K562 (cell line): ENCODE data around the gene NRXN3. TPM values are rescaled to one million over a fixed set of nuclear protein-coding genes. Genes with fewer than 3 reads are reported as not detected.

Experiments used
- ATAC-seq: fragments of 200-7000 bp; cut with Tn5 transposase; 3 replicates; pipeline ENCODE4 v1.9.1; 2020; ENCODE audit warnings: moderate library complexity
- BruUV-seq: library from RNA; stranded (reverse); fragments of 400-500 nt; replicated peaks from 2 replicates; lab custom pipeline; 2021; lab: Mats Ljungman, UMichigan
- CTCF ChIA-PET: fragments of 300-600 bp; formaldehyde crosslinking; extraction: SDS; loops from one replicate; lab custom pipeline; 2021; ENCODE audit warnings: low intra/inter-chr PET ratio; lab: Yijun Ruan, JAX
- POLR2A ChIA-PET: fragments of 300-600, 350-650 bp; sonication (Branson Sonifier 250); formaldehyde crosslinking; extraction: SDS; loops from one replicate; lab custom pipeline; 2021; ENCODE audit warnings: antibody characterized with exemption, inconsistent platforms; lab: Yijun Ruan, JAX
- DNase-seq, 4 experiments: peaks; one replicate each; pipeline versions ENCODE4 v3.0.0 to v3.0.0-alpha.2; 2011 to 2018; ENCODE audit warnings: low spot score in 3 of 4, mixed read lengths in 3 of 4; ENCODE audit errors: extremely low read depth in 1 of 4
- FAIRE-seq: peaks from 2 replicates; lab custom pipeline; 2011; peaks lifted over from hg19 to GRCh38; lab: Jason Lieb, UNC
- H2AFZ ChIP-seq: 2 replicates; pipeline ENCODE4 v1.6.0; 2011; ENCODE audit warnings: low read depth, low read length, control low read depth, inconsistent platforms
- H3K27ac ChIP-seq: fragments of 200-600 bp; 3 replicates; pipeline ENCODE4 v1.8.0; 2011; ENCODE audit warnings: low read depth, mild to moderate bottlenecking, control low read depth, inconsistent platforms, low read length, moderate library complexity, mixed read lengths; ENCODE audit errors: extremely low read depth
- H3K27me3 ChIP-seq, 2 experiments: fragments of 300-600 bp in 1 of 2; 2 replicates in 1 of 2; 3 replicates in 1 of 2; pipeline versions ENCODE4 v1.6.0 to v1.8.0; 2011; ENCODE audit warnings: inconsistent platforms in 2 of 2, low read length in 2 of 2, mild to moderate bottlenecking in 1 of 2, mixed read lengths in 1 of 2, moderate library complexity in 1 of 2; ENCODE audit not compliant: control insufficient read depth in 2 of 2, insufficient read depth in 2 of 2
- H3K36me3 ChIP-seq: fragments of 300-600 bp; 3 replicates; pipeline ENCODE4 v1.8.0; 2011; ENCODE audit warnings: mild to moderate bottlenecking, low read length, inconsistent platforms; ENCODE audit not compliant: control insufficient read depth, insufficient read depth
- H3K4me1 ChIP-seq, 2 experiments: fragments of 200-600 bp in 1 of 2; replicated peaks in 1 of 2; 2 replicates in 1 of 2; 3 replicates in 1 of 2; pipeline versions ENCODE4 v1.5.1 to v1.8.0; 2011; ENCODE audit warnings: inconsistent platforms in 2 of 2, low read length in 2 of 2, mild to moderate bottlenecking in 1 of 2, mixed read lengths in 1 of 2, moderate library complexity in 1 of 2; ENCODE audit not compliant: control insufficient read depth in 2 of 2, insufficient read depth in 2 of 2
- H3K4me2 ChIP-seq: 2 replicates; pipeline ENCODE4 v1.6.1; 2011; ENCODE audit warnings: low read length, control low read depth, inconsistent platforms, mixed read lengths; ENCODE audit not compliant: insufficient read depth
- H3K4me3 ChIP-seq: fragments of 200-600 bp; sonication (generic), shearing (Covaris generic); 2 replicates; pipeline ENCODE4 v1.5.1; 2016; ENCODE audit warnings: control low read depth, inconsistent platforms
- H3K79me2 ChIP-seq: fragments of 200-600 bp; 3 replicates; pipeline ENCODE4 v1.8.0; 2011; ENCODE audit warnings: low read length, inconsistent platforms; ENCODE audit not compliant: control insufficient read depth, insufficient read depth
- H3K9ac ChIP-seq, 2 experiments: 2 replicates each; pipeline versions ENCODE4 v1.6.0 to v1.6.1; 2011; ENCODE audit warnings: low read depth in 2 of 2, low read length in 2 of 2, control low read depth in 1 of 2, inconsistent platforms in 1 of 2, mild to moderate bottlenecking in 1 of 2, mixed read lengths in 1 of 2; ENCODE audit not compliant: insufficient read depth in 1 of 2
- H3K9me1 ChIP-seq: one replicate; pipeline ENCODE4 v1.6.0; 2011; ENCODE audit warnings: inconsistent platforms, mild to moderate bottlenecking, low read length, moderate library complexity; ENCODE audit not compliant: control insufficient read depth, insufficient read depth
- H3K9me3 ChIP-seq: replicated peaks from 2 replicates; pipeline ENCODE4 v1.5.1; 2011; ENCODE audit warnings: low read depth, low read length, inconsistent platforms; ENCODE audit not compliant: control insufficient read depth, insufficient read depth
- H4K20me1 ChIP-seq: replicated peaks from 2 replicates; pipeline ENCODE4 v1.6.1; 2011; ENCODE audit warnings: low read length, inconsistent platforms, mixed read lengths; ENCODE audit not compliant: control insufficient read depth, insufficient read depth
- CREB1 ChIP-seq, 2 experiments: sonication (generic) in 1 of 2; formaldehyde crosslinking in 1 of 2; IDR thresholded peaks; 2 replicates each; pipeline versions ENCODE4 v1.6.1 to v1.8.0; 2012 to 2022; ENCODE audit warnings: inconsistent platforms in 1 of 2, mild to moderate bottlenecking in 1 of 2, missing genetic modification reagents in 1 of 2, moderate library complexity in 1 of 2
- DNMT1 ChIP-seq: fragments of 450-650 bp; IDR thresholded peaks from 2 replicates; pipeline ENCODE4 v1.6.1; 2016; ENCODE audit warnings: antibody characterized with exemption, mild to moderate bottlenecking
- HNRNPLL ChIP-seq: fragments of 200-400 bp; formaldehyde crosslinking; IDR thresholded peaks from 2 replicates; pipeline ENCODE4 v1.6.1; 2017; ENCODE audit warnings: low read length, low read depth, mild to moderate bottlenecking; ENCODE audit not compliant: poor library complexity, severe bottlenecking
- NR2C1 ChIP-seq, 2 experiments: fragments of 450-650 bp; IDR thresholded peaks; 2 replicates each; pipeline ENCODE4 v1.6.1; 2017; ENCODE audit warnings: mild to moderate bottlenecking in 2 of 2, antibody characterized with exemption in 1 of 2, inconsistent platforms in 1 of 2, missing compliant biosample characterization in 1 of 2, missing genetic modification characterization in 1 of 2
- PHF20 ChIP-seq: fragments of 450-650 bp; IDR thresholded peaks from 2 replicates; pipeline ENCODE4 v1.6.1; 2018; ENCODE audit not compliant: partially characterized antibody
- PURB ChIP-seq: sonication (generic); formaldehyde crosslinking; IDR thresholded peaks from 2 replicates; pipeline ENCODE4 v1.9.0; 2021; ENCODE audit warnings: low read depth, mild to moderate bottlenecking, missing genetic modification reagents
- SIRT6 ChIP-seq: IDR thresholded peaks from one replicate; pipeline ENCODE4 v1.6.1; 2012; ENCODE audit warnings: low read depth, mild to moderate bottlenecking, control low read depth, inconsistent platforms, low read length, moderate library complexity
- SMARCC2 ChIP-seq: fragments of 450-650 bp; IDR thresholded peaks from 2 replicates; pipeline ENCODE4 v1.6.1; 2017; ENCODE audit warnings: antibody characterized with exemption, moderate library complexity, mild to moderate bottlenecking, low read depth
- TEAD2 ChIP-seq: fragments of 450-650 bp; IDR thresholded peaks from 2 replicates; pipeline ENCODE4 v1.6.1; 2016; ENCODE audit warnings: missing genetic modification characterization, control low read depth, missing compliant biosample characterization
- ZNF398 ChIP-seq: fragments of 250-450 bp; sonication (Bioruptor Pico); IDR thresholded peaks from 2 replicates; pipeline ENCODE4 v1.8.0; 2021; ENCODE audit warnings: moderate library complexity, mild to moderate bottlenecking, inconsistent platforms
- ZNF79 ChIP-seq: fragments of 250-450 bp; sonication (Bioruptor Pico); IDR thresholded peaks from 2 replicates; pipeline ENCODE4 v1.4.0; 2020; ENCODE audit warnings: low read depth, mild to moderate bottlenecking, moderate library complexity
- in situ Hi-C: fragments of 300-500 bp; cut with MboI; formaldehyde crosslinking; loops from 4 replicates; pipeline ENCODE4 v1.15.0; 2018; ENCODE audit warnings: inconsistent platforms, mixed read lengths
- intact Hi-C: fragments of 100-400 bp; cut with micrococcal nuclease; formaldehyde crosslinking; loops from 2 replicates; pipeline ENCODE4 v1.14.2; 2022
- polyA plus RNA-seq, 8 experiments: library from polyadenylated mRNA; depleted of rRNA in 4 of 8; stranded (reverse) in 5 of 8; unstranded in 3 of 8; fragments of >200 nt; fragmentation: Nextera tagmentation in 2 of 8; fragmentation: Illumina TruSeq in 1 of 8; extraction: Ambion mirVana in 2 of 8; extraction: Trizol in 1 of 8; gene quantifications; 2 replicates each; pipeline versions ENCODE4 v1.2.1 to v1.2.3, GENCODE V29; 2011 to 2014; ENCODE audit warnings: inconsistent platforms in 1 of 8, missing spikeins in 1 of 8
- total RNA-seq, 7 experiments: library from RNA; depleted of rRNA in 6 of 7; stranded (reverse); fragments of >200 nt in 6 of 7; fragmentation: Illumina TruSeq in 2 of 7; extraction: Trizol in 2 of 7; gene quantifications; 2 replicates each; pipeline versions ENCODE4 v1.2.1 to v1.2.3, GENCODE V29; 2011 to 2021; ENCODE audit warnings: low replicate concordance in 1 of 7
- TF ChIP-seq, protein P1 (sequence below): sonication (generic); formaldehyde crosslinking; IDR thresholded peaks from 2 replicates; pipeline ENCODE4 v1.8.1; 2023; ENCODE audit warnings: missing genetic modification reagents, mild to moderate bottlenecking, borderline replicate concordance
- TF ChIP-seq, protein P2 (sequence below): fragments of 250-450 bp; sonication (Bioruptor Pico); IDR thresholded peaks from 2 replicates; pipeline ENCODE4 v1.5.1; 2021; ENCODE audit warnings: mild to moderate bottlenecking

NRXN3 gene
- total and polyA plus RNA-seq, 9 of the 15 experiments (the other 6 are each of a cell fraction or from before 2014, with no cell fraction given): 0.09 TPM; not detected in 8

DNA sequence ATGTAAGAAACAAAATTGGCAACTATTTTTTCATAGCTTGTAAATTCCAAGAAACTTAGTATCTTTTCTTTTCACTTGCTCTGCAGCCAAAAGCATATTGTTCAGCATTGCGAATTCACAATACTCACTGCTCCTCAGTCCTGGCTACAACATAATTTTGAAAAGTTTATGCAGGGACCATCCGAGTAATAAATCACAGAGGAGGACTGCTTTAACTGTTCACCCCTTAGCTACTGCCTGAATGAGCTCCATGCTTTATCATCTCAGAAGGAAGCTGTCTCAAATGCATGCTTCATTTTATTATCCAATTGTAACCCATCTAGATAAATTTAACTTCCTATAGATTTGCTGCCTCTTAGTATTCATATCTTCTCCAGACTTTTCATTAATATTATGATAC is 1213.3 kb downstream of the NRXN3 start (continued):
- TF ChIP-seq, protein P1, sequence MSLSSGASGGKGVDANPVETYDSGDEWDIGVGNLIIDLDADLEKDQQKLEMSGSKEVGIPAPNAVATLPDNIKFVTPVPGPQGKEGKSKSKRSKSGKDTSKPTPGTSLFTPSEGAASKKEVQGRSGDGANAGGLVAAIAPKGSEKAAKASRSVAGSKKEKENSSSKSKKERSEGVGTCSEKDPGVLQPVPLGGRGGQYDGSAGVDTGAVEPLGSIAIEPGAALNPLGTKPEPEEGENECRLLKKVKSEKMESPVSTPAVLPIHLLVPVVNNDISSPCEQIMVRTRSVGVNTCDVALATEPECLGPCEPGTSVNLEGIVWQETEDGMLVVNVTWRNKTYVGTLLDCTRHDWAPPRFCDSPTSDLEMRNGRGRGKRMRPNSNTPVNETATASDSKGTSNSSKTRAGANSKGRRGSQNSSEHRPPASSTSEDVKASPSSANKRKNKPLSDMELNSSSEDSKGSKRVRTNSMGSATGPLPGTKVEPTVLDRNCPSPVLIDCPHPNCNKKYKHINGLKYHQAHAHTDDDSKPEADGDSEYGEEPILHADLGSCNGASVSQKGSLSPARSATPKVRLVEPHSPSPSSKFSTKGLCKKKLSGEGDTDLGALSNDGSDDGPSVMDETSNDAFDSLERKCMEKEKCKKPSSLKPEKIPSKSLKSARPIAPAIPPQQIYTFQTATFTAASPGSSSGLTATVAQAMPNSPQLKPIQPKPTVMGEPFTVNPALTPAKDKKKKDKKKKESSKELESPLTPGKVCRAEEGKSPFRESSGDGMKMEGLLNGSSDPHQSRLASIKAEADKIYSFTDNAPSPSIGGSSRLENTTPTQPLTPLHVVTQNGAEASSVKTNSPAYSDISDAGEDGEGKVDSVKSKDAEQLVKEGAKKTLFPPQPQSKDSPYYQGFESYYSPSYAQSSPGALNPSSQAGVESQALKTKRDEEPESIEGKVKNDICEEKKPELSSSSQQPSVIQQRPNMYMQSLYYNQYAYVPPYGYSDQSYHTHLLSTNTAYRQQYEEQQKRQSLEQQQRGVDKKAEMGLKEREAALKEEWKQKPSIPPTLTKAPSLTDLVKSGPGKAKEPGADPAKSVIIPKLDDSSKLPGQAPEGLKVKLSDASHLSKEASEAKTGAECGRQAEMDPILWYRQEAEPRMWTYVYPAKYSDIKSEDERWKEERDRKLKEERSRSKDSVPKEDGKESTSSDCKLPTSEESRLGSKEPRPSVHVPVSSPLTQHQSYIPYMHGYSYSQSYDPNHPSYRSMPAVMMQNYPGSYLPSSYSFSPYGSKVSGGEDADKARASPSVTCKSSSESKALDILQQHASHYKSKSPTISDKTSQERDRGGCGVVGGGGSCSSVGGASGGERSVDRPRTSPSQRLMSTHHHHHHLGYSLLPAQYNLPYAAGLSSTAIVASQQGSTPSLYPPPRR (CRISPR knock-in tag): no peak
- TF ChIP-seq NR2C1 (IDR thresholded peaks at IDR 0.05) (no peak), NR2C1 (tag; IDR thresholded peaks at IDR 0.05) (no peak), HNRNPLL (no peak), SIRT6 (no peak), PHF20 (no peak), PURB (no peak)

DNA sequence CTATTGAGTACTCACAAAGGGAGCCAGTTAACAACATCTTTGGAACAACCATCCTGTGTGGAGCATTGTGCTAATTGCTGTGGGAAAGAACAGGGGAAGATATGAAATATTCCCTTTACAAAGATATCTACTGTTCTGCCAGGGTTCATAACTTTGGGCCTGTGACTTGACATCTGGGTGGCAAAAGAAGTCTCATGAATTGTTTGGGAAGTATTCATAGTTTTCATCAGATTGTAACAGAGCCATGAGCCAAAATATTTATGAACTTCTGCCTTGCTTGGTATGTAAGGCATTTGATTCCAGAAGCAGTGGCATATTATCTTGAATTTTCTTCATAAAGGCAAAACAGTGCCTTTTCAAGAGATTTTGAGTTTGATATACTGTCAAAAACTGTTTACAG is 1224.9 kb downstream of the NRXN3 start:
- Histone ChIP-seq H2AFZ (no peak overlapping the region), H3K27me3 (no peaks in the 10 kb centered on the region), H3K4me2 (no peak overlapping the region), H3K27ac (no peak overlapping the region), H3K79me2 (no peaks in the 10 kb centered on the region), H3K9me3 (no peaks in the 10 kb centered on the region), H3K4me3 (no peak overlapping the region), H3K9ac (no peak overlapping the region), H3K9me1 (no peaks in the 10 kb centered on the region), H3K36me3 (no peaks in the 10 kb centered on the region), H4K20me1 (no peaks in the 10 kb centered on the region), H3K4me1 (no peaks in the 10 kb centered on the region)
- in situ Hi-C loops: no loop called here
- intact Hi-C loops: no loop called here
- FAIRE-seq (no peak), DNase-seq (no peak), ATAC-seq (no peak)
- ChIA-PET CTCF (no interaction called here), POLR2A (no interaction called here)
- no TSS peak for BruUV-seq
- TF ChIP-seq TEAD2 (tag): no peak
- no peak for TF ChIP-seq SMARCC2
- TF ChIP-seq DNMT1: no peak
- TF ChIP-seq ZNF398 (CRISPR knock-in tag): no peak
- TF ChIP-seq CREB1 (IDR thresholded peaks at IDR 0.05): no peak
- TF ChIP-seq CREB1 (CRISPR knock-in tag; IDR thresholded peaks at IDR 0.05): no peak
- TF ChIP-seq ZNF79 (CRISPR knock-in tag): no peak
- TF ChIP-seq, protein P2, sequence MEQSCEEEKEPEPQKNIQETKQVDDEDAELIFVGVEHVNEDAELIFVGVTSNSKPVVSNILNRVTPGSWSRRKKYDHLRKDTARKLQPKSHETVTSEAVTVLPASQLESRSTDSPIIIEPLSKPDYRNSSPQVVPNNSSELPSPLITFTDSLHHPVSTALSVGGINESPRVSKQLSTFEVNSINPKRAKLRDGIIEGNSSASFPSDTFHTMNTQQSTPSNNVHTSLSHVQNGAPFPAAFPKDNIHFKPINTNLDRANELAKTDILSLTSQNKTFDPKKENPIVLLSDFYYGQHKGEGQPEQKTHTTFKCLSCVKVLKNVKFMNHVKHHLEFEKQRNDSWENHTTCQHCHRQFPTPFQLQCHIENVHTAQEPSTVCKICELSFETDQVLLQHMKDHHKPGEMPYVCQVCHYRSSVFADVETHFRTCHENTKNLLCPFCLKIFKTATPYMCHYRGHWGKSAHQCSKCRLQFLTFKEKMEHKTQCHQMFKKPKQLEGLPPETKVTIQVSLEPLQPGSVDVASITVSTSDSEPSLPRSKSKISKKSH (CRISPR knock-in tag): no peak
